ENCODE results near the gene PPFIBP1.

The PPFIBP1 gene

DNA sequence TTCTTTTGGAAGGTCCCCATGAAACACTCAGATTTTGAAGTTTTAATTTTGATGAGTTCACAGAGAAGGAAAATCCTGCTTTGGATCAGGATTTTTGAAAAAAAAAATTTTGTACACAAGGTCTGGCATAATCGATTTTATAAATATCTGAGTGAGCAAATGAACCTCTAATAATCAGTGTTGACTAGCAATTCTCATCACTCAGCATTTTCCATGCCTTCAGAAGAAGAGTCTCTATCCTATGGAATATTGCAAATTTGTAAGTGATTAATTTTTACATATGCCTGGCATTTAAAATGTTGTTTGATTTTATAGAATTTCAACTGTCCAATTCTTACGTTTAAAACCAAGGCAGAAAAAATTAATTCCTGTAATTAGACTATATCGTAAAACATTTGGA, 141.7 kb downstream of the PPFIBP1 start:
- DNase-seq (ENCODE audit: low read depth, low spot score), result no peak

DNA sequence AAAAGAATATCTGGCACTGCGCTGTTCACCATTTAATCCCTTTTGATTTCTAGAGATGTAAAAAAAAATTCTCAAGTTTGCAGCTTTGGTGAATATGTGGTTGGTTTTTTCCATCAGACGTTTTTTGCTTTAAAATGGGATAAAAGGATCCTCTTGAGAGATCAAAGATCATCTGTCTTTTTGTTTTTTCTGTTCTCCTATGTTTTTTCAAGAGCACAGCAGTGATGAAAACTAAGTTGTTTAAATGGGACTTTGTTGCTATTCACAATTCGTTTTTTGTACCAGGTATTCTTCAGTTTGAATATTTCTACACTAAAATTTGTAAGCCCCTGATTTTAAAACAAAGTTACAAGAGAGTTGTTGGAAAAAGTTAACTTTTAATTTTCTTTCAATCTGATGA, 142.5 kb downstream of the PPFIBP1 start:
- no peak for DNase-seq (ENCODE audit: low read depth, low spot score)

DNA sequence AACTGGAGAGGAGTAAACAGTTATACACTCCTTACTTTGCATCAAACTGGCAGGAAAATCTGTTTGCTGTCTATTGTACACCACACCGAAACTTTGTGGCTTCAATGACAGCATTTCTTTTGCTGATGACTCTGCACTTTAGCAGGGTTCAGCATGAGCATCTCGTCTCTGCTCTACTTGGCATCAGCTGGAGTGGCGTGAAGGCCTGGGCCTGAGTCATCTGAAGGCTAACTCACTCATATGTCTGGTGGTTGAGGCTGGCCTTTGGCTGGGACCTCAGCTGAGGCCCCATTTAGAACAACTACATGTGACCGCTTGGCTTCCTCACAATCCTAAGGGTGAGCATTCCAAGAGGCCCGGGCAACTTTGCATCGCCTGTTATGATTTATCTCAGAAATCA, 143.5 kb downstream of the PPFIBP1 start:
- no peak for DNase-seq (ENCODE audit: low read depth, low spot score)

DNA sequence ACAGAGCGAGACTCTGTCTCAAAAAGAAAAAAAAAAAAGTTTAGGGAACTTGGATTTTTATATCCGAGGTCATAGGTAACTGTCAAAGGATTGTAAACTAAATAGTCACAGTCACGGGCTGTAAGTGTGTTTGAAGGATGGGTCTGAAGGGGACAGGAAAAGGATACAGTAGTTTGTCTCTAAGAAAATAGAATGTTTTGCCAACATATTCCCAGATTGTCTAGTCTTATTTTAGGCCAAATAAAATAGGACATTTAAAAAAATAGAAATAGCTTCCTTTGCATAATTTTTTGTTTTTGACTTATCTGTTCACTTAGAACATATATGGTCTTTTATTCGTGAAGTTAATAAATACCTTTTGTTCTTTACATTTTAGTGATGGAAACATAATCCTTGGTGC, 148.0 kb downstream of the PPFIBP1 start:
- no peak for DNase-seq (ENCODE audit: low read depth, low spot score)

DNA sequence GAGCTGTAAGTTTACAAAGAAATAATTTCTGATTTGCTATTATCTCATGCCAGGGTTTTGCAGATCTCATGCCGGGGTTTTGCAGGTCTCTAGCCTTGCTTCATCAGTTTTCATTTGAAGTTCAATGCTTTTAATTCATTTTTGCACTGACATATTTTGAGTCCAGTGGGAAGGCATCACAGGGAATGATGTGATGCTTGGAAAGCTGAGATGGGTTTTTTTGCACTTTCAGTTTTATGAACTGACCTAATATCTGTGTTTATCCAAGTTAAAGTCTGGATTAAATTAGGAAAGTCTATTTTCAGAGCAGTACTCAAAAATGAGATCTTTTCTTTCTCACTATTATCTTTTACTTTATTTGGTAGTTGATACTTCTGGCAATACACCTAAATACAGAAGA, 148.6 kb downstream of the PPFIBP1 start:
- no peak for DNase-seq (ENCODE audit: low read depth, low spot score)

DNA sequence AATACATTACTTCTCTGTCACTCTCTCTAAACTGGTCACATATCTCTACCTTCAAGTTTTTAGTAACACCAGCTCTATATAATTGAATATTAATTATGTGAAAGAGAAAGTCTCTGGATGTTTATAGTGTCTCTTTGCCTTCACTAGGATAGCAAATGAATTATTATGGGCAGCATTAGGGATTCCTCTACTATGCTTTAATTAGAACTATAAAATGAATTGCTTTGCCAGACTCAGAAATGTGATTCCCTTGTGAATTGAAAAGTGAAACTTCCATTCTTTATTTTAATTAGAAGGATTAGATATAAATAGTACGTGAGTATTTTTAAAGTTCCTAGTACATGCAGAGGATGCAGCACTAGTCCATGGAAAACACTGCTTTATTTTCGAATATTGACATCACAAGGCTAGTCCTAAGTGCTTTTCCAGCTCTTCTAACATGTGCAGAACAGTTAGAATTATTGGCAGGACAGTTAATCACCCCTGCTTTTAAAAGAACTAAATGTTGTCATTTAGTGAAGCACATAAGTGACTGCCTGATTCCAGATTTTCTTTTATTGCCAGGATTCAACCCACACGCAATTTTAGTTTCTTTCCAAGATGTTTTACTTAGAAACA, 149.2 kb downstream of the PPFIBP1 start:
- no peak for DNase-seq (ENCODE audit: low read depth, low spot score)

DNA sequence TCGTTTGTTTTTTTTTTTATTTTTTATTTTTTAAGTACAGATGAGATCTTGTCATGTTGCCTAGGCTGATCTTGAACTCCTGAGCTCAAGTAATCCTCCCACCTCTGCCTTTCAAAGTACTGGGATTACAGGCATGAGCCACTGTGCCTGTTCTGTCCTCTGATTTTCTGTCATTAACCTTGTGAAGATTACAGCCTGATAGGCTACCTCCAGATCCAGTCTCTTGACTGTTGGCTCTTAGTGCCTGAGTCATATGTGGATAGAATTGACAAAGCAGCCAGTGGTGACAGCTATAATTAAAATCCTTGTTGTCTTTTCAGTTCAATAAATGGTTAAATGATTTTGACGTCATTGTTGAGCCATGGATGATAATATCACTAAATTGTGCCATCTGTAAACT, 151.0 kb downstream of the PPFIBP1 start:
- DNase-seq (ENCODE audit: low read depth, low spot score), result no peak

DNA sequence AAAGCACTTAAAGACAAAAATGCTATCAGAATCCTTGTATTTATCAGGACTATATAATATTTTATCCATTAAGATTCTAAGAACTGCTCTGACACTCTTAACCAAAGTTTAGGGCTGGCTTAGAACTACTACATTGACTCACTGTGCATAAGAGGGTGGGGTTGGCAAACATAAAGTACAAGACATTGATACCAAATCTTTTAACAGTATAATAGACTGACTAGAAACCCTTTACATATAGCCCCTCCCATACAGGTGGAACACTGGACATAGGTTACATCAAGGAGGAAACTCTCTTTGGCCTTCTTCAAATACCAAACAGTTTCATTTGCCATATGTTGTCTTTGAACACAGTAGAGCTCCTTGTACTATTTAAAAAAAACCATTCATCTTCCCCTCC, 156.6 kb downstream of the PPFIBP1 start:
- no peak for DNase-seq (ENCODE audit: low read depth, low spot score)

DNA sequence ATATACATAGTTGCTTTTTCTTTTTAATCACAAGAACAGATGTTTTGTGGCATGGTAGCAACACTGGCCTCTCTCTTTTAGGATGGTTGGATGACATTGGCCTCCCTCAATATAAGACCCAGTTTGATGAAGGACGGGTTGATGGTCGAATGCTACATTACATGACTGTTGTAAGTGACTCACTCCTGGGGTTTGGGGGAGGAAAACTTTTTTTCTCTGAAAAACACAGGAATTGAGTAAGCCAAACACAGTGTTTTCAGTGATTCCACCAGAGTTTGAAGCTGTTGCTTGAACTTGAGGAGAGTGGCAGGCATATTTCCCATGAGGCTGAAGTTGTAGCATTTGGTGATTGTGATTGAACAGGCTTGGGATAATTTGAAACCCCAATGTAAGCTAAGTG, 158.5 kb downstream of the PPFIBP1 start:
- no peak for DNase-seq (ENCODE audit: low read depth, low spot score)

DNA sequence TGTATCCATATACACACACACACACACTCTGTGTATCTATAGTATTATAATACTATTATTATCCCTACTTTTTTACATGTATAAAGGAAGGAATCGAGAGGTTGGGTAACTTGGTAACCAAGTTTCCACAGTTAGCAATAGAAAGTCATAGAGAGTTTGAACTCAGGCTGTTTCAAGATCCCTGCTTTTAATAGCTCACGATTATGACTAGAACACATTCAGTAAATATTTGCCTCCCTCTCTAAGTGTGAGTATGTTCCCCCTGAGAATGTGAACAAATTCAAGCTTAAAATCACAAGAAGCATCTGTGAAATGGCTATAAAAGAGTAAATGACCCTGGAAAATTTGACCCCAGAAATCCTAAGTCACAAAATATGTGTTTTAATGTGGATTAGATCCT, 161.3 kb downstream of the PPFIBP1 start:
- DNase-seq (ENCODE audit: low read depth, low spot score), result no peak

DNA sequence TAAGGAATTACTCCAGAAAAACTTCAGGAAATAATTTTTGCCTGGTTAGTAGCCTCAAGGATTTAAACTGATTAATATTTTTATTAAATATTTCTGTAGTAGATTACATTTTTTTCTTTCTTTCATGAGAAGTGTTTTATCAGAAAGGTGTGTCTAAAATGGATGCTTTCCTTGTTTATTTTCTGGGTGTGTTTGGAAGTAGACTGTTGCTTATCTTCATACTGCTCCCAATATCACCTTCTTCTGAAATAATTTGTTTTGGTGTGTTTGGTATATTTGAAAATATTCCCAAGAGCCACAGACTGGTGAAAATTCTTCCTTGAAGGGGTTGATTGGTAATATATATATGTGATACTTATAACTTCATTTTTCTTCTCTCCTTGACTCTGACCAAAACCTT, 162.1 kb downstream of the PPFIBP1 start:
- DNase-seq (ENCODE audit: low read depth, low spot score), result no peak

DNA sequence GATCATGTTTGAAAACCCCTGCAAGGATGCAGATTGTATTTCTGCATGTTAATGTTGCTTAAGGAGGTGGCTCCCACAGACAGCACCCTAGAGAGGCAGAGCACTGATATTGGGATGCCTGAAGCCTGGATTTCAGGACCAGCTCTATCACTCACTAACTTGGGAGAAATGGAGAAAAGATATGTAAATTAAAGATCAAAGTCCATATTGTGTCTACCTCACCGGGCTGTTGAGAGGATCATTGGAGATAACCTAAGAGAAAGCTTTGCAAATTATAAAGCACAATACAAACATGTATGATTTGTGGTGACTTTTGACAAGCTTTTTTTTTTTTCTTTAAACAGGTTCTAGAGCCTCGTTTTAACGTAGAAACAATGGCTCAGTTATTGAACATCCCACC, 164.7 kb downstream of the PPFIBP1 start:
- DNase-seq (ENCODE audit: low read depth, low spot score), result no peak

DNA sequence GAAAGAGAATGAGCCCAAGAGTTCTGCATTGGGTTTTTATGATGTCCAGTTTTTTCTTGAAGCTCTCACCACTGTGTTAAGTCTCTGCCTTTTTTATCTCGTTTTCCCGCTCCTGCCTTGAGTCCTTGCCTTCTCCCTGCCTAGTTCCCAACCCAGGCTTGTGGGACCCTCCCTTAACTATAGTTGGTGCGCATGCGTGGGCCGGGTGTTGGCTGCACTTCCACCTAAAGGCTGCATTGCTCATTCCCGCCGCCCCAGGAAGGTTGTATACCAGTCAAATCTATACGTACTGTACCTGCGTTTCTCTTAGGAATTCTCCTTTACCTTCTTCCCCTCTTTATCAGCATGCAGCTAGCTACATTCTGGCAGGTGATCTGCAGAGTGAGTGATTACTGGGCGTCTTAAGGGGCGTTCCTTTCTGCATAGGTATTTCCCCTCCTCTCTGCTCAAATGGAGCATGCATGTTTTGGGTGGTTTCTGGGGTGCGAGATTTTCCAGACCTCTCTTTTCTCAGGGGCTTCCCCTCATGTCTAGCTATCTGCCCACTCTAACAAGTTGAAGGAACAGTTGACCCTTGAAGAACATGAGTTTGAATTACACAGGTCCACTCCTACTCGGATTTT, 165.7 kb downstream of the PPFIBP1 start:
- DNase-seq (ENCODE audit: low read depth, low spot score), result no peak

DNA sequence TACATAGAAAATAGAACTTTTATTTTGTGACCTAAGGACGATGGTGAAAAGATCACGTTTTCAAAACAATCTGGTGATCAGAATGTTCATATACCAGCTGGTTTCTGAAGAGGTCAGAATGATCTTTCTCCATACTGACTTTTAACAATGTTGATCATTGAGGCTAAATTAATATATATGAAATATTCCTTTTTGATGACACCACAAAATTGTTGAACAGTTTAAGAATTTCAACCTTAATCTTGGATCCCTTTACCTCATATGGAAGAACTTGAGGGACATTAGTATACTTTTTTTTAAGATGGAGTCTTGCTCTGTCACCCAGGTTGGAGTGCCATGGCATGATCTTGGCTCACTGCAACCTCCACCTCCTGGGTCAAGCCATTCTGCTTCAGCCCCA, 169.4 kb downstream of the PPFIBP1 start:
- no peak for DNase-seq (ENCODE audit: low read depth, low spot score)

DNA sequence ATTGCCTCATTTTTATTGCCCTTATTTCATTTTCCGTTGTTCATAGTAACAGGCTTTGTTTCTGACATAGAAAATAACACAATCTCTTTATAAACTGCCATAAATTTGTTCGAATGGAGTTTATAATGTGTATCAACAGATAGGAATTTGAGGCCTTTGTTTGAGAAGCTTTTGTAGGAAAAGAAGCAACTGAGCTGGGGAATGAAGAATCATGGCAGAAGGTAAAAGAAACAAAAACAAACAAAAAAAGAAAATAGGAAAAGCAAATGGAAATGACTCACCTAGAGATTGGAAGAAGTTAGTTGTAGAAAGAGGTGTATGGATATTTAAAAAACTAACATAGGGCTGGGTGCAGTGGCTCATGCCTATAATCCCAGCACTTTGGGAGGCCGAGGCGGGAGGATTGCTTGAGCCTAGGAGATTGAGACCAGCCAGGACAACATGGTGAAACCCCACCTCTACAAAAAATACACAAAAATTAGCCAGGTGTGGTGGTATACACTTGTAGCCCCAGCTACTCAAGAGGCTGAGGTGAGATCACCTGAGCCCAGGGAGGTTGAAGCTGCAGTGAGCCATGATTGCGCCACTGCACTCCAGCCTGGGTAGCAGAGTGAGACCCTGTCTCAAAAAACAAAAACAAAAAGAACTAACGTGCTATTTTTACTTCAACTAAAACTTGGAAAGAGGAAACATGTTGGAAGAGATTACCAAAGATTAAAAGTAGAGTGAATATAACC, 171.7 kb downstream of the PPFIBP1 start:
- DNase-seq (ENCODE audit: low read depth, low spot score), result no peak

DNA sequence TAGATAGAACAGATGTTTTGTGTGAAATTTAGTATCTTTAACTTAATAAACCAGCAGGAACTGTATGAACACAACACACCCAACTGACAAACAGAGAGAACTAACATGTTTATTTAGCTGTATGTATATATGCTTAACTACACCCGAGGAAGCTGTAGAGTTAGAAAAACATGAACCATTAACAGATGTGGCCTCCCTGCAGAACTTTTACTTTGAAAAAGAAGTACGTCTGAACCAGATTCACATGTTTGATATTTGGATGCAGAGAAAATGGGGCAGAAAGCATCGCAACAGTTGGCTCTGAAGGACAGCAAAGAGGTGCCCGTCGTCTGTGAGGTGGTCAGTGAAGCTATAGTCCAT, 172.3 kb downstream of the PPFIBP1 start, which contains the start of gene REP15:
Gene REP15 (plus strand): TSS at position 155 of the 360 bp plus-strand sequence. CDS start 116 bp downstream, at position 271.
- DNase-seq (ENCODE audit: low read depth, low spot score), result no peak

DNA sequence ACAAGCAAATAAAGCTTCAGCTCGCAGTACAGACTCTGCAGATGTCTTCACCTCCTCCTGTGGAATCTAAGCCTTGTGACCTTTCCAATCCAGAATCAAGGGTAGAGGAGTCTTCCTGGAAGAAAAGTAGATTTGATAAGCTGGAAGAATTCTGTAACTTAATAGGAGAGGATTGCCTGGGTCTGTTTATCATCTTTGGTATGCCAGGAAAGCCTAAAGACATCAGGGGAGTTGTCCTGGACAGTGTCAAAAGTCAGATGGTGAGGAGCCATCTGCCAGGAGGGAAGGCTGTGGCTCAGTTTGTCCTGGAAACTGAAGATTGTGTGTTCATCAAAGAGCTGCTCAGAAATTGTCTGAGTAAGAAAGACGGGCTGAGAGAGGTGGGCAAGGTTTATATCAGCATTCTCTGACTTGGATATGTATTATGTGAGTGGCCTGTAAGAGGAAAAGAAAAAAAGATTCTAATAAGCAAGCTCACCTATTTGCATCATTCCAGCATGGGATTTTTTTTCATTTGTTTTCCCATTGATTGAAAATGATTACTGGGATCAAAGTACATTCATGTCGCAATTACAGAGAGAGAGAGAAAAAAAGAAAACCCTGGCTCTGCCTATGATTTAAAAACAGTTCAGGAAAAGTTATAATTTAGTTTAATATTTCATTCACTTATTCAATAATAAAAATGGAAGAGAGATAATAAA, 173.0 kb downstream of the PPFIBP1 start:
- peak; percentile 54 for DNase-seq (ENCODE audit: low read depth, low spot score)

DNA sequence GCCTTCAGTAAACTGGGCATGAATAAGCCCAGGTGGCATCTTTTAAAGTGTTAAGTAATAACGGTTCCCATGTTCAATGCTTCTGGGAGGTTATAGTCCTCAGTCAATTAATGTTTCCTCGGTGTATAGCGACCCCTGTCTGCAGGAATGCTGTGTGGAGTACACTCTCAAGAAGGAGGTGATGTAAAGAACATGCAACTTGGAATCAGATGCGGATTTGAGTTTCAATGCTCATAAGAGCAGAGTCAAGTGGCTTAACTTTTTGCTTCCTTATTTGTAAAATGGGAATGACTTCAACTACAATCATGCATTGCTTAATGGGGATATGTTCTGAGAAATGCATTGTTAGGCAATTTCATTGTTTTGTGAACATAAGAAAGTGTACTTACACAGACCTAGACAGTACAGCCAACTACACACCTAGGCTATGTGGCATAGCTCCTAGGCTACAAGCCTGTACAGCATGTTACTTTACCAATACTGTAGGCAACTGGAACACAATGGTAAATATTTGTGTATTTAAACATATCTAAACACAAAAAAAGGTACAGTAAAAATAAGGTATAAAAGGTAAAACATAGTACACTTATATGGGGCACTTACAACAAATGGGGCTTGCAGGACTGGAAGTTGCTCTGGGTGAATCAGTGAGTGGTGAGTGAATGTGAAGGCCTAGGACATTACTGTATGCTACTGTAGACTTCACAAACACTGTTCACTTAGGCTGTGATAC, 179.9 kb downstream of the PPFIBP1 start:
- DNase-seq (ENCODE audit: low read depth, low spot score), result peak; percentile 31

DNA sequence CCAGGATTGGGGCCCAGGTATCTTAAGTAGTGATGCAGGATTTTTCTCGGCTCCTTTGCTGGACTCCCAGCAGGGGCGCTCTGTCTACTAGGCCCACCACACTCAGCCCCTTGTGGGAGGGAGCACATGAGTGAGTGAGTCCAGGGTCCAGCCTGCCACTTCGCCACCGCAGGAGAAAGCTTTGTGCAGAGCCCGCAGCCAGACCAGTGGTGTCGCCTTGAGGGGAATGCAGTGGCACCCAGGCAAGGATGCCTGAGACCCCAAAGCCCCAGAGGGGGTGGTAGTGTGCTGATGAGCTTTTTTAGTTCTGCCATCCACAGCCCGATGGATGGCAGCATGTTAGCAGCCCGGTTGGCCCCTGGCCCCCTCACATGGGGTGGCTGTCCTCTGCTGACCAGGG, 181.3 kb downstream of the PPFIBP1 start:
- DNase-seq (ENCODE audit: low read depth, low spot score), result peak; percentile 49

DNA sequence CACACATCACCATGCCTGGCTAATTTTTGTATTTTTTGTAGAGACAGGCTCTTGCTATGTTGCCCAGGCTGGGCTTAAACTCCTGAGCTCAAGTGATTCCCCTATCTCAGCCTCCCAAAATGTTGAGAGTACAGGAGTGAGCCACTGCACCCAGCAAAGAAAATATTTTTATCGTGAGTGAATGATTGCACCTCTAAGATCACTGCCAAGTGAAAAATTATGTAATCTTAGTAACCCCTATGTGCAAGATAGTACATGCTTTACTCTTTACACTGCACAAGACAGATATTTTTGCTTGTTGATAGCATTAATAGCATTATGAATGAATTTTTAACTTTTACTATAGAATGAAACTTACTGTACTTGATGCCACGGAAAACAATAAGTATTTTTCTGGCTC, 183.2 kb downstream of the PPFIBP1 start:
- DNase-seq (ENCODE audit: low read depth, low spot score), result no peak

DNA sequence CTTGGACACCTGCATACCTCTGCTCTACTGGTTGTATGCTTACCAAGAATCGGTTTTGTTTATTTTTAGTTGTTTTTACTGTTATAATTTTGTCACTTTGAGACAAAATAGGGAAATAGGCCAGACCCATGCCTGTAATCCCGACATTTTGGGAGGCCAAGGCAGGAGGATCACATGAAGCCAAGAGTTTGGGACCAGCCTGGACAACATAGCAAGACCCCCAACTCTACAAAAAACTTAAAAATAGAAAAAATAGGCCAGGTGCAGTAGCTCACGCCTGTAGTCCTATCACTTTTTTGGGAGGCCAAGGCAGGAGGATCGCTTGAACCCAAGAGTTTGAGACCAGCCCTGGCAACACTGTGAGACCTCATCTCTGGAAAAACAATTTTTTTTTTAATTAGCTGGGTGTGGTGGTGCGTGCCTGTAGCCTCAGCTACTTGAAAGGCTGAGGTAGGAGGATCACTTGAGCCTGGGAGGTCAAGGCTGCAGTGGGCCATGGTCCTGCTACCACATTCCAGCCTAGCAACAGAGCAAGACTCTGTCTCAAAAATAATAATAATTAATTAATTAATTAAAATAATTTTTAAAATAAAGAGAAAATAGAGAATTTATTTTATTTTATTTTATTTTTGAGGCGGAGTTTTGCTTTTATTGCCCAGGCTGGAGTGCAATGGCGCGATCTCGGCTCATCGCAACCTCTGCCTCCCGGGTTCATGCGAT, 185.4 kb downstream of the PPFIBP1 start:
- no peak for DNase-seq (ENCODE audit: low read depth, low spot score)
